SW 1271 (cell line): ENCODE measurements around the gene PCMT1.
A peak's percentile ranks its signal among the peaks of the same experiment; 100 is the strongest.
"Not testable (repeated sequence)": the region's sequence is repeated elsewhere in the genome, so short reads cannot be mapped to it uniquely, and the experiment has no call there.

Source experiments
- DNase-seq, 2 experiments: peaks; one replicate each; lab custom pipeline; 2025; lab: John Stamatoyannopoulos, UW

The PCMT1 gene

GRCh38 chr6:149750136-149750609 is 632 bp downstream of the PCMT1 start:
- peak; percentile 61 to 69 for DNase-seq

GRCh38 chr6:149751239-149751638 is 1.7 kb downstream of the PCMT1 start:
- no peak for DNase-seq

GRCh38 chr6:149751920-149752319 is 2.4 kb downstream of the PCMT1 start:
- not testable (repeated sequence) for DNase-seq

GRCh38 chr6:149752600-149753373 is 3.2 kb downstream of the PCMT1 start:
- no peak for DNase-seq

GRCh38 chr6:149753374-149753637 is 3.8 kb downstream of the PCMT1 start:
- not testable (repeated sequence) for DNase-seq

- DNase-seq, result no peak
Observed at GRCh38 chr6:149754548-149754947, 5.0 kb downstream of the PCMT1 start.

GRCh38 chr6:149755300-149756260 is 6.0 kb downstream of the PCMT1 start:
- DNase-seq, result no peak

- DNase-seq, result no peak
Observed at GRCh38 chr6:149756261-149756636, 6.7 kb downstream of the PCMT1 start.

- no peak for DNase-seq
Observed at GRCh38 chr6:149761438-149761837, 11.9 kb downstream of the PCMT1 start.

GRCh38 chr6:149763866-149764265 is 14.3 kb downstream of the PCMT1 start:
- DNase-seq, result no peak

- no peak for DNase-seq
Observed at GRCh38 chr6:149766156-149766769, 16.7 kb downstream of the PCMT1 start.

GRCh38 chr6:149769676-149770075 is 20.1 kb downstream of the PCMT1 start:
- DNase-seq, result no peak

GRCh38 chr6:149771185-149771584 is 21.6 kb downstream of the PCMT1 start:
- DNase-seq, result no peak

GRCh38 chr6:149771925-149772324 is 22.4 kb downstream of the PCMT1 start:
- no peak for DNase-seq

- DNase-seq, result no peak
Observed at GRCh38 chr6:149777624-149778023, 28.1 kb downstream of the PCMT1 start.

GRCh38 chr6:149779644-149779963 is 30.1 kb downstream of the PCMT1 start:
- no peak for DNase-seq

- no peak for DNase-seq
Observed at GRCh38 chr6:149781715-149782114, 32.2 kb downstream of the PCMT1 start.

- DNase-seq, result no peak
Observed at GRCh38 chr6:149782337-149782736, 32.8 kb downstream of the PCMT1 start.

GRCh38 chr6:149783551-149783950 is 34.0 kb downstream of the PCMT1 start:
- DNase-seq, result no peak

- no peak for DNase-seq
Observed at GRCh38 chr6:149806127-149806526, 56.6 kb downstream of the PCMT1 start.

- DNase-seq, result no peak
Observed at GRCh38 chr6:149809798-149810197, 60.3 kb downstream of the PCMT1 start.

- no peak for DNase-seq
Observed at GRCh38 chr6:149813351-149813750, 63.8 kb downstream of the PCMT1 start.

- no peak for DNase-seq
Observed at GRCh38 chr6:149815788-149816187, 66.2 kb downstream of the PCMT1 start.
